GM12872 (cell line): ENCODE data around the gene INO80B.

ENCODE experiments used
- TF ChIP-seq, protein P1 (sequence below): IDR thresholded peaks from 3 replicates; pipeline ENCODE4 v1.5.1; 2011; ENCODE audit warnings: low read depth, mild to moderate bottlenecking, low read length, moderate library complexity; ENCODE audit not compliant: insufficient read depth

The INO80B gene

GRCh38 chr2:74448771-74449170 is 6.1 kb upstream of the INO80B start:
- TF ChIP-seq, protein P1, sequence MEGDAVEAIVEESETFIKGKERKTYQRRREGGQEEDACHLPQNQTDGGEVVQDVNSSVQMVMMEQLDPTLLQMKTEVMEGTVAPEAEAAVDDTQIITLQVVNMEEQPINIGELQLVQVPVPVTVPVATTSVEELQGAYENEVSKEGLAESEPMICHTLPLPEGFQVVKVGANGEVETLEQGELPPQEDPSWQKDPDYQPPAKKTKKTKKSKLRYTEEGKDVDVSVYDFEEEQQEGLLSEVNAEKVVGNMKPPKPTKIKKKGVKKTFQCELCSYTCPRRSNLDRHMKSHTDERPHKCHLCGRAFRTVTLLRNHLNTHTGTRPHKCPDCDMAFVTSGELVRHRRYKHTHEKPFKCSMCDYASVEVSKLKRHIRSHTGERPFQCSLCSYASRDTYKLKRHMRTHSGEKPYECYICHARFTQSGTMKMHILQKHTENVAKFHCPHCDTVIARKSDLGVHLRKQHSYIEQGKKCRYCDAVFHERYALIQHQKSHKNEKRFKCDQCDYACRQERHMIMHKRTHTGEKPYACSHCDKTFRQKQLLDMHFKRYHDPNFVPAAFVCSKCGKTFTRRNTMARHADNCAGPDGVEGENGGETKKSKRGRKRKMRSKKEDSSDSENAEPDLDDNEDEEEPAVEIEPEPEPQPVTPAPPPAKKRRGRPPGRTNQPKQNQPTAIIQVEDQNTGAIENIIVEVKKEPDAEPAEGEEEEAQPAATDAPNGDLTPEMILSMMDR = no peak

- TF ChIP-seq, protein P1 = no peak
Observed at GRCh38 chr2:74450570-74451190, 4.2 kb upstream of the INO80B start.

- TF ChIP-seq, protein P1 = no peak
Observed at GRCh38 chr2:74457129-74457548, 2.3 kb downstream of the INO80B start.

DNA sequence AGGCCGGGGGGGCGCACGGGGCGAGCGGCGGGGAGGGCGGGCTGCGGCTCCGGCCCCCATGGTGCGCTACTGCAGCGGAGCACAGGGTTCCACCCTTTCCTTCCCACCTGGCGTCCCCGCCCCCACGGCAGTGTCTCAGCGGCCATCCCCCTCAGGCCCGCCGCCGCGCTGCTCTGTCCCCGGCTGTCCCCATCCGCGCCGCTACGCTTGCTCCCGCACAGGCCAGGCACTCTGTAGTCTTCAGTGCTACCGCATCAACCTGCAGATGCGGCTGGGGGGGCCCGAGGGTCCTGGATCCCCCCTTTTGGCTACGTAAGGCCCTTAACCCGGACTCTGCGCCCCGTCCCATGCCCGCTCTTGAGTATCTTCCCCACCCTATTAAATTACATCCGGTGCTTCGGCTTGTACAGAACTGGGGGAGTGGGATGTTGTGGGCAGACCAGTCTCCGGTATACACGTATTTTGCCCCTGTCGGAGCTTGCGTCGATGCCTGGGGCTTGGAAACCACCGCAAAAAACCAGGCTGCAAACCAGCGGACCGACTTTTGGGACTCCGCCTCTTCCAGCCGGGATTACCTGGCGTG is 2.8 kb downstream of the INO80B start:
- TF ChIP-seq, protein P1 = no peak

- TF ChIP-seq, protein P1 = no peak
Observed at GRCh38 chr2:74458132-74458937, 3.4 kb downstream of the INO80B start, which contains the start of gene WBP1. TSS of gene WBP1 (plus strand) at chr2:74458438. CDS start at chr2:74458603, 165 bp downstream.

DNA sequence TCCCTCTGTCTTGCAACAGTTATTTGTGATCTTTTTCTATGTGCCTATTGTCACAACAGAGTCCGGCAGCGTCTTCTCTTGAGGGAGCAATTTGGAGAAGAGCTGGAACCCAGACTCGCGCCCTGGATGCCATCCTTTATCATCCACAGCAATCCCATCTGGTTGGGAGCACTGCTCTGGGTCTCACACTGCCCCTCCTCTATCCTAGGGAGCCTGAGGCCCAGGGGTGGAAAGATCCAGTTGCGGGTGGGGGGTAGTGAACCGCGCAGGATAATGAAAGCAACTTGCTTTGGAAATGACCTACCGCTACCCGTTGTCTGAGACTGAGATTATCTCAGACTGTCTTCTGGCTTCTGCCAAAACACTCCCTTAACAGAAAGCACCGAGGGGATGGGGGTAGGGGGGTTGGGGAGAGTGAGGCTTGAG is 4.1 kb downstream of the INO80B start:
- TF ChIP-seq, protein P1 = no peak
